Activated CD8-positive, alpha-beta memory T cell treated with anti-CD3 and anti-CD28 coated beads, Interleukin-2, amount 50 U/mL, for 48 hours (primary cell): ENCODE data around the gene PTPN11.
"Not testable (repeated sequence)": the region's sequence is repeated elsewhere in the genome, so short reads cannot be mapped to it uniquely, and the experiment has no call there.

Source experiments
- DNase-seq: peaks from one replicate; pipeline ENCODE4 v3.0.0-alpha.2; 2020

PTPN11 gene

GRCh38 chr12:112418608-112419296 lies at the start of gene PTPN11:
TSS of gene PTPN11 (plus strand) at chr12:112418947. CDS start at chr12:112419112, 165 bp downstream.
- peak; percentile 98 for DNase-seq

- DNase-seq = no peak
Measured at GRCh38 chr12:112370199-112370598, 48.5 kb upstream of the PTPN11 start.

- no peak for DNase-seq
Measured at GRCh38 chr12:112370868-112371510, 47.8 kb upstream of the PTPN11 start.

GRCh38 chr12:112374166-112374740 lies 44.5 kb upstream of the PTPN11 start:
- no peak for DNase-seq

- DNase-seq = no peak
Measured at GRCh38 chr12:112375105-112375504, 43.6 kb upstream of the PTPN11 start.

GRCh38 chr12:112380663-112381405 lies 37.9 kb upstream of the PTPN11 start:
- DNase-seq = no peak

- DNase-seq = no peak
Measured at GRCh38 chr12:112381406-112381882, 37.3 kb upstream of the PTPN11 start.

GRCh38 chr12:112381883-112382796 lies 36.6 kb upstream of the PTPN11 start, which contains the start of gene HECTD4:
TSS of gene HECTD4 (minus strand) at chr12:112382431. CDS start at chr12:112382128, 303 bp downstream.
- DNase-seq = peak; percentile 95

GRCh38 chr12:112382866-112383265 lies 35.9 kb upstream of the PTPN11 start:
- DNase-seq = no peak

- no peak for DNase-seq
Measured at GRCh38 chr12:112386726-112387125, 32.0 kb upstream of the PTPN11 start.

- DNase-seq = no peak
Measured at GRCh38 chr12:112389228-112389627, 29.5 kb upstream of the PTPN11 start.

GRCh38 chr12:112389922-112390654 lies 28.7 kb upstream of the PTPN11 start:
- not testable (repeated sequence) for DNase-seq

GRCh38 chr12:112393328-112393727 lies 25.4 kb upstream of the PTPN11 start:
- DNase-seq = no peak

- no peak for DNase-seq
Measured at GRCh38 chr12:112401054-112401453, 17.7 kb upstream of the PTPN11 start.

GRCh38 chr12:112401903-112402498 lies 16.7 kb upstream of the PTPN11 start:
- DNase-seq = no peak

- DNase-seq = no peak
Measured at GRCh38 chr12:112406519-112407488, 11.9 kb upstream of the PTPN11 start.

GRCh38 chr12:112407683-112408082 lies 11.1 kb upstream of the PTPN11 start:
- not testable (repeated sequence) for DNase-seq

GRCh38 chr12:112408621-112409020 lies 10.1 kb upstream of the PTPN11 start:
- no peak for DNase-seq

- peak; percentile 89 for DNase-seq
Measured at GRCh38 chr12:112409064-112409905, 9.5 kb upstream of the PTPN11 start, which contains the start of gene RPL6. TSS of gene RPL6 (minus strand) at chr12:112409605. CDS start at chr12:112408656, 949 bp downstream.
